Non-pigmented ciliary epithelial cell (primary cell): ENCODE results near the gene TNFSF15.

Source experiments
- DNase-seq: peaks from one replicate; pipeline ENCODE4 v3.0.0-alpha.2; 2010; ENCODE audit warnings: low read depth

The TNFSF15 gene

GRCh38 chr9:114805670-114806525, at the start of gene TNFSF15:
Gene TNFSF15, minus strand, starts transcription at chr9:114806039. Its CDS starts 27 bp downstream, at chr9:114806012.
- no peak for DNase-seq

GRCh38 chr9:114855488-114855887, 49.6 kb upstream of the TNFSF15 start:
- no peak for DNase-seq

- no peak for DNase-seq
Observed at GRCh38 chr9:114854736-114855355, 49.0 kb upstream of the TNFSF15 start.

- DNase-seq = no peak
Observed at GRCh38 chr9:114853071-114853855, 47.4 kb upstream of the TNFSF15 start.

- no peak for DNase-seq
Observed at GRCh38 chr9:114852050-114852594, 46.3 kb upstream of the TNFSF15 start.

GRCh38 chr9:114851306-114851705, 45.5 kb upstream of the TNFSF15 start:
- no peak for DNase-seq

GRCh38 chr9:114850871-114851270, 45.0 kb upstream of the TNFSF15 start:
- DNase-seq = no peak

GRCh38 chr9:114849450-114849849, 43.6 kb upstream of the TNFSF15 start:
- no peak for DNase-seq

- no peak for DNase-seq
Observed at GRCh38 chr9:114847492-114848417, 41.9 kb upstream of the TNFSF15 start.

GRCh38 chr9:114845373-114845772, 39.5 kb upstream of the TNFSF15 start:
- DNase-seq = no peak

GRCh38 chr9:114844766-114845165, 38.9 kb upstream of the TNFSF15 start:
- DNase-seq = no peak

- DNase-seq = no peak
Observed at GRCh38 chr9:114837923-114838322, 32.1 kb upstream of the TNFSF15 start.

- DNase-seq = no peak
Observed at GRCh38 chr9:114836769-114837168, 30.9 kb upstream of the TNFSF15 start.

- DNase-seq = no peak
Observed at GRCh38 chr9:114834386-114834785, 28.5 kb upstream of the TNFSF15 start.

- DNase-seq = no peak
Observed at GRCh38 chr9:114830546-114830945, 24.7 kb upstream of the TNFSF15 start.

- DNase-seq = no peak
Observed at GRCh38 chr9:114829574-114830440, 24.0 kb upstream of the TNFSF15 start.

GRCh38 chr9:114828303-114828650, 22.4 kb upstream of the TNFSF15 start:
- DNase-seq = no peak

GRCh38 chr9:114827641-114828302, 21.9 kb upstream of the TNFSF15 start:
- no peak for DNase-seq

- DNase-seq = no peak
Observed at GRCh38 chr9:114826431-114826830, 20.6 kb upstream of the TNFSF15 start.
